Articular chondrocyte of knee joint (primary cell): ENCODE results near the gene ITIH5. TPM values are rescaled to one million over a fixed set of nuclear protein-coding genes. Genes with fewer than 3 reads are reported as not detected.

Source experiments
- total RNA-seq: library from RNA; depleted of rRNA; stranded (reverse); fragments of >200 nt; gene quantifications from 2 replicates; pipeline ENCODE4 v1.2.3, GENCODE V29; 2012

Gene ITIH5
- total RNA-seq, result 2.5 and 14.4 TPM in 2 replicates

DNA sequence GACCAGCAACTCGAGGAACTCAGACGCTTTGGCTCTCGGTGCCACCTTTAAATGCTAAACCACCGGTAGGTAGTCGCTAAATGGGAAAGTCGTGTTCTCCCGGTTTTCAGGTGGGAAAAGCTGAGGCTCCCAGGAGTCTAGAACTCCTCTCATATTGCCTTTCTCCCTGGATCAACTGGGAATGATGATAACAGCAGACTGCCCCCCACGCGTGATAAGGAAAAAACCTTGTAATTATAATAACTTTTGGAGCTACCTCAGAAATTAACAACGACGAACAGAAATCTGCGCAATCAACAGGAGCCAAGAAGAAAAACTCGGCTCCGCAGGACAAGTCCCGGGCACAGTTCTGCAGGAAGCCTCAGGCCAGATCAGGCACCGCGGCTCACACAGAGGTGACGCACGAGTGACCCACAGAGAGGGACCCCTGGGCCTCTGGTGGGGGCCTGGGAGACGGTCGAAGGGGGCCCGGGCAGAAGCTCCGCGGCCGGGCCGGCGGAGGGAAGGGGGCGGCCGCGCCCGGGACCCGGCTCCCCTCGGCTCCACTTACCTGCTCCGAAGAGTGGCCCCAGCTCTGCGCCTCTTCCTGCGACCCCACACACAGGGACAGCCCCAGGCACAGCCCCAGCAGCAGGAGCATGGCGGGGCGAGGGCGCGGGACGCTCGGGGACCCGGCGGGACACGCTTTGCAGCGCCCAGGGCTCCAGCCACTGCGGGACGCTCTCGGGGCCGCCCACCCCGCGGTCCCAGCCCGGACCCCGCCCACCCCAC lies at the start of gene ITIH5:
Gene ITIH5, minus strand, starts transcription at position 714 of the 771 bp plus-strand sequence. Its CDS starts 74 bp downstream, at position 640.

GRCh38 chr10:7703140-7703539 lies 36.4 kb upstream of the ITIH5 start, which contains the start of gene ITIH2:
Gene ITIH2 (plus strand): TSS chr10:7703316. CDS start chr10:7703435, 119 bp downstream.

Other genes with a start within 250 kb of the ITIH5 start
- 0.11 TPM in 1 of 2 replicates, not detected in the other for gene ITIH2, start 36.4 kb upstream of the ITIH5 start, total RNA-seq
- gene KIN, start 121.0 kb upstream of the ITIH5 start, total RNA-seq, result 6.7 and 12.9 TPM in 2 replicates
- 206 and 226 TPM in 2 replicates for gene ATP5F1C, start 121.2 kb upstream of the ITIH5 start, total RNA-seq
- 3.0 and 3.2 TPM in 2 replicates for gene TAF3, start 151.5 kb upstream of the ITIH5 start, total RNA-seq